HCT116 (cell line): Measurements from ENCODE around the gene IQGAP3. TPM values are rescaled to one million over a fixed set of nuclear protein-coding genes. Genes with fewer than 3 reads are reported as not detected.

Experiments used
- ATAC-seq: fragments of 200-7000 bp; cut with Tn5 transposase; 2 replicates; pipeline ENCODE4 v1.9.1; 2020; ENCODE audit warnings: mild to moderate bottlenecking, moderate library complexity
- BruUV-seq: library from RNA; stranded (reverse); fragments of 400-500 nt; replicated peaks from 2 replicates; lab custom pipeline; 2021; lab: Mats Ljungman, UMichigan
- CTCF ChIA-PET: fragments of 300-600 bp; sonication (Branson Sonifier 250); formaldehyde crosslinking; loops from one replicate; lab custom pipeline; 2021; ENCODE audit warnings: antibody characterized with exemption; lab: Charles Lee
- POLR2A ChIA-PET: fragments of 300-600, 350-600 bp; sonication (Branson Sonifier 250); formaldehyde crosslinking; loops from one replicate; lab custom pipeline; 2021; ENCODE audit warnings: antibody characterized with exemption; lab: Charles Lee
- RAD21 ChIA-PET, 2 experiments: fragments of 300-600 bp; sonication (Branson Sonifier 250); formaldehyde crosslinking; loops; one replicate each; lab custom pipeline; 2023; ENCODE audit warnings: low total read pairs in 2 of 2; ENCODE audit not compliant: uncharacterized antibody in 2 of 2, unreplicated experiment in 2 of 2, low non-redundant PET in 1 of 2; lab: Charles Lee
- DNase-seq: peaks from one replicate; pipeline ENCODE4 v3.0.0-alpha.2; 2010; ENCODE audit warnings: low read depth, low spot score
- H2AFZ ChIP-seq: fragments of 200-600 bp; shearing (Covaris generic), sonication (generic); 2 replicates; pipeline ENCODE4 v1.6.1; 2017; ENCODE audit warnings: low read depth, mixed run types, mixed read lengths, antibody characterized with exemption, low read length; ENCODE audit not compliant: poor library complexity, severe bottlenecking
- H3K27ac ChIP-seq: 2 replicates; pipeline ENCODE4 v1.5.1; 2012; ENCODE audit warnings: low read depth, low read length
- H3K27me3 ChIP-seq: fragments of 200-600 bp; sonication (generic); 2 replicates; pipeline ENCODE4 v1.6.1; 2016; ENCODE audit warnings: mixed run types, low read length, mixed read lengths; ENCODE audit not compliant: insufficient read depth
- H3K36me3 ChIP-seq, 2 experiments: fragments of 200-500 bp in 1 of 2; fragments of 200-600 bp in 1 of 2; sonication (Bioruptor generic) in 1 of 2; sonication (generic) in 1 of 2; 2 replicates each; pipeline versions ENCODE4 v1.5.1 to v1.6.1; 2014 to 2016; ENCODE audit warnings: low read length in 2 of 2, inconsistent platforms in 1 of 2, mixed read lengths in 1 of 2, mixed run types in 1 of 2; ENCODE audit not compliant: insufficient read depth in 2 of 2, control insufficient read depth in 1 of 2
- H3K4me1 ChIP-seq, 2 experiments: fragments of 200-600 bp in 1 of 2; sonication (generic) in 1 of 2; 2 replicates each; pipeline versions ENCODE4 v1.5.1 to v1.6.1; 2012 to 2017; ENCODE audit warnings: low read length in 2 of 2, inconsistent platforms in 1 of 2, mild to moderate bottlenecking in 1 of 2, mixed read lengths in 1 of 2, mixed run types in 1 of 2, moderate library complexity in 1 of 2; ENCODE audit not compliant: insufficient read depth in 2 of 2, control insufficient read depth in 1 of 2
- H3K4me2 ChIP-seq: fragments of 200-600 bp; sonication (generic); 2 replicates; pipeline ENCODE4 v1.6.1; 2017; ENCODE audit warnings: mixed run types, low read length, mixed read lengths
- H3K4me3 ChIP-seq, 2 experiments: fragments of 200-600 bp in 1 of 2; sonication (generic) in 1 of 2; replicated peaks in 1 of 2; 2 replicates each; pipeline ENCODE4 v1.5.1; 2011 to 2016; ENCODE audit warnings: low read length in 2 of 2, control low read depth in 1 of 2, low read depth in 1 of 2, mild to moderate bottlenecking in 1 of 2, mixed read lengths in 1 of 2, mixed run types in 1 of 2
- H3K79me2 ChIP-seq: fragments of 200-600 bp; sonication (generic); 2 replicates; pipeline ENCODE4 v1.6.1; 2017; ENCODE audit warnings: mild to moderate bottlenecking, mixed run types, low read length, moderate library complexity, mixed read lengths; ENCODE audit not compliant: insufficient read depth
- H3K9ac ChIP-seq: fragments of 200-600 bp; sonication (generic); 2 replicates; pipeline ENCODE4 v1.6.1; 2016; ENCODE audit warnings: low read length, mixed read lengths
- H3K9me2 ChIP-seq: fragments of 200-600 bp; sonication (generic), shearing (Covaris generic); 2 replicates; pipeline ENCODE4 v1.6.1; 2017; ENCODE audit warnings: mixed run types, mild to moderate bottlenecking, moderate library complexity; ENCODE audit not compliant: insufficient read depth
- H3K9me3 ChIP-seq, 2 experiments: fragments of 200-500 bp in 1 of 2; fragments of 200-600 bp in 1 of 2; sonication (Bioruptor generic) in 1 of 2; sonication (generic) in 1 of 2; 2 replicates each; pipeline ENCODE4 v1.6.1; 2014 to 2017; ENCODE audit warnings: low read length in 2 of 2, mixed read lengths in 2 of 2, inconsistent platforms in 1 of 2, low read depth in 1 of 2, mild to moderate bottlenecking in 1 of 2, mixed run types in 1 of 2, moderate library complexity in 1 of 2; ENCODE audit not compliant: control insufficient read depth in 1 of 2, insufficient read depth in 1 of 2
- H4K20me1 ChIP-seq: fragments of 200-600 bp; sonication (generic), shearing (Covaris generic); 2 replicates; pipeline ENCODE4 v1.6.1; 2017; ENCODE audit warnings: mixed run types, mild to moderate bottlenecking, moderate library complexity; ENCODE audit not compliant: insufficient read depth
- CBX3 ChIP-seq: IDR thresholded peaks from 2 replicates; pipeline ENCODE4 v1.6.1; 2012; ENCODE audit warnings: low read depth
- CEBPB ChIP-seq: IDR thresholded peaks from 2 replicates; pipeline ENCODE4 v1.6.1; 2012; ENCODE audit warnings: low read depth
- EGR1 ChIP-seq: IDR thresholded peaks from 2 replicates; pipeline ENCODE4 v1.6.1; 2012; ENCODE audit warnings: low read depth
- ELF1 ChIP-seq: IDR thresholded peaks from 2 replicates; pipeline ENCODE4 v1.6.1; 2012; ENCODE audit warnings: low read depth, borderline replicate concordance
- EZH2phosphoT487 ChIP-seq: fragments of 200-600 bp; IDR thresholded peaks from 2 replicates; pipeline ENCODE4 v1.6.1; 2018; ENCODE audit warnings: antibody characterized with exemption, borderline replicate concordance
- POLR2A ChIP-seq: IDR thresholded peaks from 2 replicates; pipeline ENCODE4 v1.7.0; 2011; ENCODE audit warnings: borderline replicate concordance; ENCODE audit not compliant: insufficient read depth, insufficient read length; ENCODE audit errors: extremely low read depth
- POLR2AphosphoS5 ChIP-seq: IDR thresholded peaks from 2 replicates; pipeline ENCODE4 v1.6.1; 2011; ENCODE audit warnings: mild to moderate bottlenecking, low read depth, low read length, moderate library complexity
- RAD21 ChIP-seq: IDR thresholded peaks from 2 replicates; pipeline ENCODE4 v1.6.1; 2012; ENCODE audit warnings: low read depth, mild to moderate bottlenecking
- SRF ChIP-seq: IDR thresholded peaks from 2 replicates; pipeline ENCODE4 v1.6.1; 2012; ENCODE audit warnings: low read depth
- ZNF274 ChIP-seq: fragments of 200-500 bp; sonication (Bioruptor generic); IDR thresholded peaks from 2 replicates; pipeline ENCODE4 v1.6.1; 2014; ENCODE audit warnings: mild to moderate bottlenecking, low read depth, low read length, inconsistent platforms
- intact Hi-C: fragments of 100-400 bp; cut with micrococcal nuclease; formaldehyde crosslinking; loops from 2 replicates; pipeline ENCODE4 v1.10.0; 2022
- total RNA-seq: library from RNA; stranded (reverse); gene quantifications from one replicate; pipeline ENCODE4 v1.2.1, GENCODE V29; 2021; ENCODE audit not compliant: unreplicated experiment
- TF ChIP-seq, protein P1 (sequence below): IDR thresholded peaks from 2 replicates; pipeline ENCODE4 v1.6.1; 2011; ENCODE audit warnings: mild to moderate bottlenecking, low read length, moderate library complexity; ENCODE audit not compliant: insufficient replicate concordance; ENCODE audit errors: extremely low read depth
- TF ChIP-seq, protein P2 (sequence below): IDR thresholded peaks from 2 replicates; pipeline ENCODE4 v1.6.1; 2012; ENCODE audit warnings: low read depth
- TF ChIP-seq, protein P3 (sequence below): IDR thresholded peaks from 2 replicates; pipeline ENCODE4 v1.6.1; 2012

The IQGAP3 gene
- total RNA-seq, 1 experiment from 2014 or later, result 38.8 TPM

DNA sequence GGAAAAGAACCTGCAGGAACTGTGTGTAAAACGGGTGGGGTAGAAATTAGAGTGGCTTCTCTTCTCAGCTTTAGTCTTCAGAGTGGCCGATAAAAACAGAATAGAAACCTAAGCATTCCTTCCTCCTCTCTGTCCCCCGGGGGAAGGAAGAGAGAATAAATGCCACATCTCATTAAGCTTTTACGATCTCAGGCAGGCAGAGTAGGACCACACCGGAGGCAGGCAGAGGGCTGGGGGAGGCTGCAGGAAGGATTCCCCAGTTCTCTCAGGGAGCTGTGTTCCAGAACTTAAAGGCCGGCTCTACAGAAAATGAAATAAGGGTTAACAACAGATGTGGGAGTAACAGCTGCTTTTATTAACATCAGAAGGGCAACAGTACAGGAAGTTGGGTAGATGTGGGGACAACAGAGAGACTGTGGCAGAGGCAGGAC is 47.3 kb downstream of the IQGAP3 start (continued):
- TF ChIP-seq, protein P1, sequence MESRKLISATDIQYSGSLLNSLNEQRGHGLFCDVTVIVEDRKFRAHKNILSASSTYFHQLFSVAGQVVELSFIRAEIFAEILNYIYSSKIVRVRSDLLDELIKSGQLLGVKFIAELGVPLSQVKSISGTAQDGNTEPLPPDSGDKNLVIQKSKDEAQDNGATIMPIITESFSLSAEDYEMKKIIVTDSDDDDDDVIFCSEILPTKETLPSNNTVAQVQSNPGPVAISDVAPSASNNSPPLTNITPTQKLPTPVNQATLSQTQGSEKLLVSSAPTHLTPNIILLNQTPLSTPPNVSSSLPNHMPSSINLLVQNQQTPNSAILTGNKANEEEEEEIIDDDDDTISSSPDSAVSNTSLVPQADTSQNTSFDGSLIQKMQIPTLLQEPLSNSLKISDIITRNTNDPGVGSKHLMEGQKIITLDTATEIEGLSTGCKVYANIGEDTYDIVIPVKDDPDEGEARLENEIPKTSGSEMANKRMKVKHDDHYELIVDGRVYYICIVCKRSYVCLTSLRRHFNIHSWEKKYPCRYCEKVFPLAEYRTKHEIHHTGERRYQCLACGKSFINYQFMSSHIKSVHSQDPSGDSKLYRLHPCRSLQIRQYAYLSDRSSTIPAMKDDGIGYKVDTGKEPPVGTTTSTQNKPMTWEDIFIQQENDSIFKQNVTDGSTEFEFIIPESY, result no peak
- TF ChIP-seq, protein P2, sequence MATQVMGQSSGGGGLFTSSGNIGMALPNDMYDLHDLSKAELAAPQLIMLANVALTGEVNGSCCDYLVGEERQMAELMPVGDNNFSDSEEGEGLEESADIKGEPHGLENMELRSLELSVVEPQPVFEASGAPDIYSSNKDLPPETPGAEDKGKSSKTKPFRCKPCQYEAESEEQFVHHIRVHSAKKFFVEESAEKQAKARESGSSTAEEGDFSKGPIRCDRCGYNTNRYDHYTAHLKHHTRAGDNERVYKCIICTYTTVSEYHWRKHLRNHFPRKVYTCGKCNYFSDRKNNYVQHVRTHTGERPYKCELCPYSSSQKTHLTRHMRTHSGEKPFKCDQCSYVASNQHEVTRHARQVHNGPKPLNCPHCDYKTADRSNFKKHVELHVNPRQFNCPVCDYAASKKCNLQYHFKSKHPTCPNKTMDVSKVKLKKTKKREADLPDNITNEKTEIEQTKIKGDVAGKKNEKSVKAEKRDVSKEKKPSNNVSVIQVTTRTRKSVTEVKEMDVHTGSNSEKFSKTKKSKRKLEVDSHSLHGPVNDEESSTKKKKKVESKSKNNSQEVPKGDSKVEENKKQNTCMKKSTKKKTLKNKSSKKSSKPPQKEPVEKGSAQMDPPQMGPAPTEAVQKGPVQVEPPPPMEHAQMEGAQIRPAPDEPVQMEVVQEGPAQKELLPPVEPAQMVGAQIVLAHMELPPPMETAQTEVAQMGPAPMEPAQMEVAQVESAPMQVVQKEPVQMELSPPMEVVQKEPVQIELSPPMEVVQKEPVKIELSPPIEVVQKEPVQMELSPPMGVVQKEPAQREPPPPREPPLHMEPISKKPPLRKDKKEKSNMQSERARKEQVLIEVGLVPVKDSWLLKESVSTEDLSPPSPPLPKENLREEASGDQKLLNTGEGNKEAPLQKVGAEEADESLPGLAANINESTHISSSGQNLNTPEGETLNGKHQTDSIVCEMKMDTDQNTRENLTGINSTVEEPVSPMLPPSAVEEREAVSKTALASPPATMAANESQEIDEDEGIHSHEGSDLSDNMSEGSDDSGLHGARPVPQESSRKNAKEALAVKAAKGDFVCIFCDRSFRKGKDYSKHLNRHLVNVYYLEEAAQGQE, result no peak

DNA sequence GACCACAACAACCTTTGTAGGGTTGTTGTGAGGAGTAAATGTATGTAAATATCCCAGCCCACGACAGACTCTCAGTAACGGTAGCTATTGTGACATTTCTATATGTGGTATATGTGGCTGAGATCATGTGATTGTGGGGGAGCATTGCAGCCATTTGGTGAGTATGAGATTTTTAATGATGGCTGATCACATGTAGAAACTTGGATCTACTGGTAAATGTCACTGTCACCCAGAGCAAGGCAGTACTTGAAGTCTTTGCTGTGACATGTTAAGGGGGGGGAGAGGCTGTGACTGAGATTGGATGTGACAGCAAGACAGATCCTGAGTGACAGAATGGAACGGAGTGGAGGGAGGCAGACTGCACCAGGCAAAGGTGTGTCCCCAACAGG is 47.9 kb downstream of the IQGAP3 start:
- ChIA-PET POLR2A (no interaction called here), CTCF (no interaction called here), RAD21 (no interaction called here)
- Histone ChIP-seq H3K36me3 (peaks cover 5 to 36% of the 10 kb centered on the region in 2 experiments; a peak in 3 of 4 replicates), H4K20me1 (no peaks in the 10 kb centered on the region), H3K27me3 (no peaks in the 10 kb centered on the region), H3K79me2 (no peaks in the 10 kb centered on the region), H3K4me1 (no peaks in the 10 kb centered on the region; a peak in 1 of 4 replicates), H3K9me2 (no peaks in the 10 kb centered on the region), H3K9ac (no peak overlapping the region), H3K27ac (no peak overlapping the region), H3K4me3 (no peak overlapping the region), H3K4me2 (no peak overlapping the region), H3K9me3 (no peaks in the 10 kb centered on the region), H2AFZ (no peak overlapping the region)
- intact Hi-C loops, result no loop called here
- ATAC-seq (no peak), DNase-seq (no peak)
- no TSS peak for BruUV-seq
- TF ChIP-seq SRF, result no peak
- no peak for TF ChIP-seq EGR1
- TF ChIP-seq, protein P1, result no peak
- no peak for TF ChIP-seq ELF1
- TF ChIP-seq, protein P2, result no peak
- TF ChIP-seq RAD21, result no peak
- TF ChIP-seq CBX3, result no peak
- TF ChIP-seq POLR2A, result no peak
- TF ChIP-seq, protein P3, sequence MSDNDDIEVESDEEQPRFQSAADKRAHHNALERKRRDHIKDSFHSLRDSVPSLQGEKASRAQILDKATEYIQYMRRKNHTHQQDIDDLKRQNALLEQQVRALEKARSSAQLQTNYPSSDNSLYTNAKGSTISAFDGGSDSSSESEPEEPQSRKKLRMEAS, result no peak
- TF ChIP-seq CEBPB, result no peak
- no peak for TF ChIP-seq EZH2phosphoT487
- no peak for TF ChIP-seq POLR2AphosphoS5
- no peak for TF ChIP-seq ZNF274
